ENCODE results near the gene ADSL.

The ADSL gene

DNA sequence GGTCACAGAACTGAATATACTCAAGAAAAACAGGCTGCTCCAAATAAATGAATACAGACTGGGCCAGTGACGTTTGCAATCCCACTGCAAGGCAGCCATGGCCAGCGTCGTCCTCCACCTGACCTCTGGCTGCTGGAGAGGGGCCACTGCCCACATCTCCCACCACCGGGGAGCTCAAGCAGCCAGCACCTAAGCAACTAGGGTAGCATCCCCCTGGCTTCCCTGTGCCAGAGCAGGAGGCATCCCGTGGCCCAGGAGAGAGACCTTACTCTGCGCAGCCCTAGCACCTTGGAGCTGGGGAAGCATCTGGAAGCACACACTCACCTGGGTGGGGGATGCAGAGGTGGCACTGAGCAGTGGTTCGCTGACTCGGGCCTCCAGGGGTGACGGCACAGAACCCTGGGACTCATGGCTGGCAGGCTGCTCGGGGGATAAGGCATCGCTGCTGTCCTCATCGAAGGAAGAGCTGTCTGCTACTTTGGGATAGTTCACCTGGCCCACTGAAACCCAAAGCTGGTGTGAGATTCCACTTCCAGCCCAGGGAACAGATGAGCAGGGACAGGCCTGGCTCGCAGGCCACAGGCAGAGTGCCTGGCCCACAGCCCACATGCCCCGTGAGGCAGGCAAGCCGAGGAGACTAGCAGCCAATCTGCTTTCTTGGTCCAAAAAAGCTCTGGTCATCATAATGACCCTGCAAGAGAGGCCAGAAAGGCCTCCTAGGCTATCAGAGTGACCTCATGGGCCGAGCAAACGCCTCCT lies 77.8 kb downstream of the ADSL start:
- no peak for ATAC-seq
- no peak for TF ChIP-seq PPARA (CRISPR knock-in tag; IDR thresholded peaks at IDR 0.05; ENCODE audit: borderline replicate concordance)
- no peak for TF ChIP-seq ZC3H10 (CRISPR knock-in tag; IDR thresholded peaks at IDR 0.05)
- no peak for TF ChIP-seq ZFP30 (CRISPR knock-in tag; IDR thresholded peaks at IDR 0.05)
- TF ChIP-seq ZFP3 (CRISPR knock-in tag; IDR thresholded peaks at IDR 0.05), result no peak
- TF ChIP-seq, protein P1, sequence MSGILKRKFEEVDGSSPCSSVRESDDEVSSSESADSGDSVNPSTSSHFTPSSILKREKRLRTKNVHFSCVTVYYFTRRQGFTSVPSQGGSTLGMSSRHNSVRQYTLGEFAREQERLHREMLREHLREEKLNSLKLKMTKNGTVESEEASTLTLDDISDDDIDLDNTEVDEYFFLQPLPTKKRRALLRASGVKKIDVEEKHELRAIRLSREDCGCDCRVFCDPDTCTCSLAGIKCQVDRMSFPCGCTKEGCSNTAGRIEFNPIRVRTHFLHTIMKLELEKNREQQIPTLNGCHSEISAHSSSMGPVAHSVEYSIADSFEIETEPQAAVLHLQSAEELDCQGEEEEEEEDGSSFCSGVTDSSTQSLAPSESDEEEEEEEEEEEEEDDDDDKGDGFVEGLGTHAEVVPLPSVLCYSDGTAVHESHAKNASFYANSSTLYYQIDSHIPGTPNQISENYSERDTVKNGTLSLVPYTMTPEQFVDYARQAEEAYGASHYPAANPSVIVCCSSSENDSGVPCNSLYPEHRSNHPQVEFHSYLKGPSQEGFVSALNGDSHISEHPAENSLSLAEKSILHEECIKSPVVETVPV (CRISPR knock-in tag; IDR thresholded peaks at IDR 0.05), result no peak
- TF ChIP-seq ZNF70 (CRISPR knock-in tag; IDR thresholded peaks at IDR 0.05), result no peak
- TF ChIP-seq ESRRG (CRISPR knock-in tag; IDR thresholded peaks at IDR 0.05), result no peak
- TF ChIP-seq, protein P2, sequence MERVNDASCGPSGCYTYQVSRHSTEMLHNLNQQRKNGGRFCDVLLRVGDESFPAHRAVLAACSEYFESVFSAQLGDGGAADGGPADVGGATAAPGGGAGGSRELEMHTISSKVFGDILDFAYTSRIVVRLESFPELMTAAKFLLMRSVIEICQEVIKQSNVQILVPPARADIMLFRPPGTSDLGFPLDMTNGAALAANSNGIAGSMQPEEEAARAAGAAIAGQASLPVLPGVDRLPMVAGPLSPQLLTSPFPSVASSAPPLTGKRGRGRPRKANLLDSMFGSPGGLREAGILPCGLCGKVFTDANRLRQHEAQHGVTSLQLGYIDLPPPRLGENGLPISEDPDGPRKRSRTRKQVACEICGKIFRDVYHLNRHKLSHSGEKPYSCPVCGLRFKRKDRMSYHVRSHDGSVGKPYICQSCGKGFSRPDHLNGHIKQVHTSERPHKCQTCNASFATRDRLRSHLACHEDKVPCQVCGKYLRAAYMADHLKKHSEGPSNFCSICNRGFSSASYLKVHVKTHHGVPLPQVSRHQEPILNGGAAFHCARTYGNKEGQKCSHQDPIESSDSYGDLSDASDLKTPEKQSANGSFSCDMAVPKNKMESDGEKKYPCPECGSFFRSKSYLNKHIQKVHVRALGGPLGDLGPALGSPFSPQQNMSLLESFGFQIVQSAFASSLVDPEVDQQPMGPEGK (CRISPR knock-in tag; IDR thresholded peaks at IDR 0.05; ENCODE audit: borderline replicate concordance), result no peak
- no peak for TF ChIP-seq BACH2 (CRISPR knock-in tag; IDR thresholded peaks at IDR 0.05; ENCODE audit: borderline replicate concordance)
- no peak for TF ChIP-seq TSHZ2 (CRISPR knock-in tag; IDR thresholded peaks at IDR 0.05)
- no peak for TF ChIP-seq CSDC2 (CRISPR knock-in tag; IDR thresholded peaks at IDR 0.05)
- no peak for TF ChIP-seq TCF4 (CRISPR knock-in tag; IDR thresholded peaks at IDR 0.05; ENCODE audit: borderline replicate concordance)
- TF ChIP-seq POU6F1 (CRISPR knock-in tag; IDR thresholded peaks at IDR 0.05; ENCODE audit: borderline replicate concordance, low read depth), result no peak
- TF ChIP-seq ZNF565 (CRISPR knock-in tag; conservative IDR thresholded peaks at IDR 0.05; ENCODE audit: low read depth), result no peak
- TF ChIP-seq TOX (CRISPR knock-in tag; IDR thresholded peaks at IDR 0.05; ENCODE audit: borderline replicate concordance), result no peak
- TF ChIP-seq CREB5 (CRISPR knock-in tag; IDR thresholded peaks at IDR 0.05; ENCODE audit: low read depth), result no peak
- no peak for TF ChIP-seq RARB (CRISPR knock-in tag; IDR thresholded peaks at IDR 0.05)
- no peak for TF ChIP-seq ZNF8 (CRISPR knock-in tag; IDR thresholded peaks at IDR 0.05)
- TF ChIP-seq OSR1 (CRISPR knock-in tag; IDR thresholded peaks at IDR 0.05), result no peak

GRCh38 chr22:40425082-40425481 lies 78.8 kb downstream of the ADSL start:
- TF ChIP-seq TOX (CRISPR knock-in tag; IDR thresholded peaks at IDR 0.05; ENCODE audit: borderline replicate concordance) (no peak), ZFP30 (CRISPR knock-in tag; IDR thresholded peaks at IDR 0.05) (no peak), ZNF565 (CRISPR knock-in tag; conservative IDR thresholded peaks at IDR 0.05; ENCODE audit: low read depth) (no peak), TCF4 (CRISPR knock-in tag; IDR thresholded peaks at IDR 0.05; ENCODE audit: borderline replicate concordance) (no peak), ZFP3 (CRISPR knock-in tag; IDR thresholded peaks at IDR 0.05) (no peak), BACH2 (CRISPR knock-in tag; IDR thresholded peaks at IDR 0.05; ENCODE audit: borderline replicate concordance) (no peak), ISL1 (CRISPR knock-in tag; IDR thresholded peaks at IDR 0.05) (no peak), CREB5 (CRISPR knock-in tag; IDR thresholded peaks at IDR 0.05; ENCODE audit: low read depth) (no peak), RARB (CRISPR knock-in tag; IDR thresholded peaks at IDR 0.05) (no peak), ZNF70 (CRISPR knock-in tag; IDR thresholded peaks at IDR 0.05) (no peak), CSDC2 (CRISPR knock-in tag; IDR thresholded peaks at IDR 0.05) (no peak)
- TF ChIP-seq, protein P2 (CRISPR knock-in tag; IDR thresholded peaks at IDR 0.05; ENCODE audit: borderline replicate concordance), result no peak

More at GRCh38 chr22:40425082-40425481, 78.8 kb downstream of the ADSL start:
- ATAC-seq, result no peak
